Liver (tissue), 9 donors: Measurements from ENCODE around the gene SIK2. TPM values are rescaled to one million over a fixed set of nuclear protein-coding genes. Genes with fewer than 3 reads are reported as not detected.

Source experiments
- DNase-seq: peaks from one replicate; pipeline ENCODE4 v3.0.0-alpha.2; 2017; ENCODE audit warnings: low spot score
- H3K27ac ChIP-seq, 2 donors: one replicate each; pipeline ENCODE4 v1.7.0; 2013; ENCODE audit warnings: inconsistent platforms in 2 of 2, low read length in 2 of 2, control low read depth in 1 of 2, low read depth in 1 of 2, mild to moderate bottlenecking in 1 of 2
- H3K27me3 ChIP-seq, 4 donors: one replicate each; pipeline versions ENCODE4 v1.6.1 to v1.7.0; 2013; ENCODE audit warnings: low read length in 3 of 4, inconsistent platforms in 1 of 4, mild to moderate bottlenecking in 1 of 4, moderate library complexity in 1 of 4; ENCODE audit not compliant: control insufficient read depth in 4 of 4, insufficient read depth in 4 of 4
- H3K36me3 ChIP-seq, 4 donors: one replicate each; pipeline versions ENCODE4 v1.6.1 to v1.7.0; 2013; ENCODE audit warnings: low read length in 3 of 4, mild to moderate bottlenecking in 3 of 4, low read depth in 1 of 4, moderate library complexity in 1 of 4; ENCODE audit not compliant: control insufficient read depth in 4 of 4, insufficient read depth in 3 of 4
- H3K4me1 ChIP-seq, 4 donors: one replicate each; pipeline versions ENCODE4 v1.6.1 to v1.7.0; 2013; ENCODE audit warnings: low read length in 3 of 4, mild to moderate bottlenecking in 3 of 4, moderate library complexity in 1 of 4; ENCODE audit not compliant: control insufficient read depth in 4 of 4, insufficient read depth in 4 of 4
- H3K4me3 ChIP-seq, 3 donors: one replicate each; pipeline versions ENCODE4 v1.6.1 to v1.7.0; 2013; ENCODE audit warnings: low read length in 3 of 3, control low read depth in 1 of 3, low read depth in 1 of 3, mild to moderate bottlenecking in 1 of 3
- H3K9ac ChIP-seq, 2 donors: one replicate each; pipeline ENCODE4 v1.7.0; 2013; ENCODE audit warnings: low read length in 2 of 2, mild to moderate bottlenecking in 2 of 2, moderate library complexity in 2 of 2, control low read depth in 1 of 2, low read depth in 1 of 2
- H3K9me3 ChIP-seq, 4 donors: one replicate each; pipeline versions ENCODE4 v1.6.1 to v1.7.0; 2013; ENCODE audit warnings: low read length in 3 of 4; ENCODE audit not compliant: control insufficient read depth in 4 of 4
- EGR1 ChIP-seq, 2 donors: IDR thresholded peaks; 2 replicates each; pipeline ENCODE4 v1.6.1; 2016 to 2018; ENCODE audit warnings: antibody characterized with exemption in 2 of 2, low read depth in 2 of 2
- FOXA1 ChIP-seq: IDR thresholded peaks from 2 replicates; pipeline ENCODE4 v1.6.1; 2016; ENCODE audit warnings: antibody characterized with exemption
- FOXA2 ChIP-seq: IDR thresholded peaks from 2 replicates; pipeline ENCODE4 v1.6.1; 2016; ENCODE audit warnings: antibody characterized with exemption
- GABPA ChIP-seq, 2 donors: IDR thresholded peaks in 1 of 2; conservative IDR thresholded peaks in 1 of 2; 2 replicates each; pipeline ENCODE4 v1.6.1; 2016; ENCODE audit warnings: antibody characterized with exemption in 2 of 2, mild to moderate bottlenecking in 1 of 2, moderate library complexity in 1 of 2
- HNF4A ChIP-seq, 2 donors: conservative IDR thresholded peaks; 2 replicates each; pipeline ENCODE4 v1.6.1; 2016; ENCODE audit warnings: antibody characterized with exemption in 2 of 2, mild to moderate bottlenecking in 2 of 2
- HNF4G ChIP-seq: IDR thresholded peaks from 2 replicates; pipeline ENCODE4 v1.6.1; 2016; ENCODE audit warnings: antibody characterized with exemption
- JUND ChIP-seq, 2 donors: IDR thresholded peaks; 2 replicates each; pipeline ENCODE4 v1.6.1; 2016; ENCODE audit warnings: antibody characterized with exemption in 2 of 2
- RAD21 ChIP-seq, 2 donors: IDR thresholded peaks; 2 replicates each; pipeline ENCODE4 v1.6.1; 2016; ENCODE audit warnings: antibody characterized with exemption in 2 of 2, mild to moderate bottlenecking in 2 of 2
- SP1 ChIP-seq: IDR thresholded peaks from 2 replicates; pipeline ENCODE4 v1.6.1; 2018; ENCODE audit warnings: antibody characterized with exemption, mild to moderate bottlenecking
- WGBS: extraction: QIAGEN DNeasy Blood & Tissue Kit; methylation state at CpG from one replicate; pipeline ENCODE4 v1.1.7; 2013; 5-methylcytosine and 5-hydroxymethylcytosine counted together
- polyA plus RNA-seq, 2 donors: library from polyadenylated mRNA; stranded (reverse) in 1 of 2; unstranded in 1 of 2; fragments of 200-250 nt in 1 of 2; fragments of >200 nt in 1 of 2; fragmentation: Nextera tagmentation in 1 of 2; extraction: Ambion mirVana in 1 of 2; gene quantifications; one replicate each; pipeline versions ENCODE4 v1.2.1 to v1.2.3, GENCODE V29; 2013 to 2015
- total RNA-seq, 2 donors: library from RNA; depleted of rRNA; stranded (reverse); fragments of >200 nt; gene quantifications; one replicate each; pipeline ENCODE4 v1.2.3, GENCODE V29; 2014
- TF ChIP-seq, protein P1 (sequence below): IDR thresholded peaks from 2 replicates; pipeline ENCODE4 v1.6.1; 2016; ENCODE audit warnings: antibody characterized with exemption
- TF ChIP-seq, protein P2 (sequence below): fragments of 150-350 bp; IDR thresholded peaks from 2 replicates; pipeline ENCODE4 v1.5.1; 2017; ENCODE audit warnings: improper control_type of control experiment, low read depth, low read length; ENCODE audit not compliant: missing input control
- TF ChIP-seq, protein P3 (sequence below): IDR thresholded peaks from 2 replicates; pipeline ENCODE4 v1.6.1; 2016; ENCODE audit warnings: antibody characterized with exemption, mild to moderate bottlenecking
- TF ChIP-seq, protein P4 (sequence below): IDR thresholded peaks from 2 replicates; pipeline ENCODE4 v1.6.1; 2016; ENCODE audit warnings: antibody characterized with exemption
- donor health status: healthy.
- donor health status: healthy.
- donor health status: healthy.
- donor health status: healthy.
- donor health status: healthy.

The SIK2 gene
- total and polyA plus RNA-seq, 4 donors, result 6.5 to 15.0 (median 9.3) TPM

DNA sequence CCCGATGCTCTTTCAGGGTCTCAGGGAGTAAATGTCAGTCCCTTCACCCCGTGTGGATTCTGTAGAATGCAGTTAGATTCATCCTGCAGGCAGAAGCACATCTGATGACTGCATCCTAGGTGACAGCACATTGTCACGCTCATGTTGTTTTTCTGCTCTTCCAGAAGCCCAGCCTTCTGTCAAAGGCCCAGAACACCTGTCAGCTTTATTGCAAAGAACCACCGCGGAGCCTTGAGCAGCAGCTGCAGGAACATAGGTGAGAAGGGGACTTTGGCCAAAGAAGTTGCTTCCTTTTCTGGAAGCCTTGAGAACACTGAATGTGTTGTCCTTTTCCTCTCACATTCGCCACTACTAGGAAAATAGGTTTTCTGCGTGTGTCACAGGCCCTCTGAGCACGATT, 120.3 kb downstream of the SIK2 start:
- H3K9ac ChIP-seq, result no peak overlapping the region
- peaks cover 12 to 55% (median 51%) of the 10 kb centered on the region in 4 donors for H3K36me3 ChIP-seq
- H3K4me1 ChIP-seq, result peaks cover 5 to 57% (median 37%) of the 10 kb centered on the region in 4 donors
- 88% methylated on average over 8 of the region's 8 CpGs for WGBS
- H3K27ac ChIP-seq, result peak overlapping the region; percentile 13 to 59
- no peaks in the 10 kb centered on the region for H3K9me3 ChIP-seq
- H3K27me3 ChIP-seq, result no peaks in the 10 kb centered on the region
- TF ChIP-seq, protein P1, sequence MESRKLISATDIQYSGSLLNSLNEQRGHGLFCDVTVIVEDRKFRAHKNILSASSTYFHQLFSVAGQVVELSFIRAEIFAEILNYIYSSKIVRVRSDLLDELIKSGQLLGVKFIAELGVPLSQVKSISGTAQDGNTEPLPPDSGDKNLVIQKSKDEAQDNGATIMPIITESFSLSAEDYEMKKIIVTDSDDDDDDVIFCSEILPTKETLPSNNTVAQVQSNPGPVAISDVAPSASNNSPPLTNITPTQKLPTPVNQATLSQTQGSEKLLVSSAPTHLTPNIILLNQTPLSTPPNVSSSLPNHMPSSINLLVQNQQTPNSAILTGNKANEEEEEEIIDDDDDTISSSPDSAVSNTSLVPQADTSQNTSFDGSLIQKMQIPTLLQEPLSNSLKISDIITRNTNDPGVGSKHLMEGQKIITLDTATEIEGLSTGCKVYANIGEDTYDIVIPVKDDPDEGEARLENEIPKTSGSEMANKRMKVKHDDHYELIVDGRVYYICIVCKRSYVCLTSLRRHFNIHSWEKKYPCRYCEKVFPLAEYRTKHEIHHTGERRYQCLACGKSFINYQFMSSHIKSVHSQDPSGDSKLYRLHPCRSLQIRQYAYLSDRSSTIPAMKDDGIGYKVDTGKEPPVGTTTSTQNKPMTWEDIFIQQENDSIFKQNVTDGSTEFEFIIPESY, result no peak
- TF ChIP-seq, protein P2, sequence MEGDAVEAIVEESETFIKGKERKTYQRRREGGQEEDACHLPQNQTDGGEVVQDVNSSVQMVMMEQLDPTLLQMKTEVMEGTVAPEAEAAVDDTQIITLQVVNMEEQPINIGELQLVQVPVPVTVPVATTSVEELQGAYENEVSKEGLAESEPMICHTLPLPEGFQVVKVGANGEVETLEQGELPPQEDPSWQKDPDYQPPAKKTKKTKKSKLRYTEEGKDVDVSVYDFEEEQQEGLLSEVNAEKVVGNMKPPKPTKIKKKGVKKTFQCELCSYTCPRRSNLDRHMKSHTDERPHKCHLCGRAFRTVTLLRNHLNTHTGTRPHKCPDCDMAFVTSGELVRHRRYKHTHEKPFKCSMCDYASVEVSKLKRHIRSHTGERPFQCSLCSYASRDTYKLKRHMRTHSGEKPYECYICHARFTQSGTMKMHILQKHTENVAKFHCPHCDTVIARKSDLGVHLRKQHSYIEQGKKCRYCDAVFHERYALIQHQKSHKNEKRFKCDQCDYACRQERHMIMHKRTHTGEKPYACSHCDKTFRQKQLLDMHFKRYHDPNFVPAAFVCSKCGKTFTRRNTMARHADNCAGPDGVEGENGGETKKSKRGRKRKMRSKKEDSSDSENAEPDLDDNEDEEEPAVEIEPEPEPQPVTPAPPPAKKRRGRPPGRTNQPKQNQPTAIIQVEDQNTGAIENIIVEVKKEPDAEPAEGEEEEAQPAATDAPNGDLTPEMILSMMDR, result no peak
- no peak for TF ChIP-seq HNF4G
- no peak for TF ChIP-seq JUND (IDR thresholded peaks at IDR 0.05)
- H3K4me3 ChIP-seq, result no peak overlapping the region
- no peak for DNase-seq

GRCh38 chr11:111723595-111723994, 121.3 kb downstream of the SIK2 start:
- Histone ChIP-seq H3K36me3 (peaks cover 12 to 52% (median 47%) of the 10 kb centered on the region in 4 donors), H3K27ac (peak overlapping the region; percentile 2 to 49), H3K4me3 (no peak overlapping the region), H3K27me3 (no peaks in the 10 kb centered on the region), H3K4me1 (peaks cover 5 to 57% (median 39%) of the 10 kb centered on the region in 4 donors), H3K9ac (no peak overlapping the region), H3K9me3 (no peaks in the 10 kb centered on the region)
- WGBS, result 85% methylated on average over 15 of the region's 15 CpGs
- TF ChIP-seq, protein P3, sequence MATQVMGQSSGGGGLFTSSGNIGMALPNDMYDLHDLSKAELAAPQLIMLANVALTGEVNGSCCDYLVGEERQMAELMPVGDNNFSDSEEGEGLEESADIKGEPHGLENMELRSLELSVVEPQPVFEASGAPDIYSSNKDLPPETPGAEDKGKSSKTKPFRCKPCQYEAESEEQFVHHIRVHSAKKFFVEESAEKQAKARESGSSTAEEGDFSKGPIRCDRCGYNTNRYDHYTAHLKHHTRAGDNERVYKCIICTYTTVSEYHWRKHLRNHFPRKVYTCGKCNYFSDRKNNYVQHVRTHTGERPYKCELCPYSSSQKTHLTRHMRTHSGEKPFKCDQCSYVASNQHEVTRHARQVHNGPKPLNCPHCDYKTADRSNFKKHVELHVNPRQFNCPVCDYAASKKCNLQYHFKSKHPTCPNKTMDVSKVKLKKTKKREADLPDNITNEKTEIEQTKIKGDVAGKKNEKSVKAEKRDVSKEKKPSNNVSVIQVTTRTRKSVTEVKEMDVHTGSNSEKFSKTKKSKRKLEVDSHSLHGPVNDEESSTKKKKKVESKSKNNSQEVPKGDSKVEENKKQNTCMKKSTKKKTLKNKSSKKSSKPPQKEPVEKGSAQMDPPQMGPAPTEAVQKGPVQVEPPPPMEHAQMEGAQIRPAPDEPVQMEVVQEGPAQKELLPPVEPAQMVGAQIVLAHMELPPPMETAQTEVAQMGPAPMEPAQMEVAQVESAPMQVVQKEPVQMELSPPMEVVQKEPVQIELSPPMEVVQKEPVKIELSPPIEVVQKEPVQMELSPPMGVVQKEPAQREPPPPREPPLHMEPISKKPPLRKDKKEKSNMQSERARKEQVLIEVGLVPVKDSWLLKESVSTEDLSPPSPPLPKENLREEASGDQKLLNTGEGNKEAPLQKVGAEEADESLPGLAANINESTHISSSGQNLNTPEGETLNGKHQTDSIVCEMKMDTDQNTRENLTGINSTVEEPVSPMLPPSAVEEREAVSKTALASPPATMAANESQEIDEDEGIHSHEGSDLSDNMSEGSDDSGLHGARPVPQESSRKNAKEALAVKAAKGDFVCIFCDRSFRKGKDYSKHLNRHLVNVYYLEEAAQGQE, result no peak
- TF ChIP-seq, protein P4, sequence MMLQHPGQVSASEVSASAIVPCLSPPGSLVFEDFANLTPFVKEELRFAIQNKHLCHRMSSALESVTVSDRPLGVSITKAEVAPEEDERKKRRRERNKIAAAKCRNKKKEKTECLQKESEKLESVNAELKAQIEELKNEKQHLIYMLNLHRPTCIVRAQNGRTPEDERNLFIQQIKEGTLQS, result no peak
- TF ChIP-seq HNF4A (conservative IDR thresholded peaks at IDR 0.05) (no peak), SP1 (no peak), FOXA1 (no peak), FOXA2 (no peak), RAD21 (IDR thresholded peaks at IDR 0.05) (no peak), JUND (IDR thresholded peaks at IDR 0.05) (no peak), GABPA (IDR thresholded peaks at IDR 0.05 in 1 of 2, conservative IDR thresholded peaks at IDR 0.05 in 1 of 2) (no peak), EGR1 (IDR thresholded peaks at IDR 0.05; ENCODE audit: low read depth in 2 of 2) (no peak)
- TF ChIP-seq, protein P1, result no peak
- TF ChIP-seq, protein P2, result no peak
- no peak for DNase-seq
